SK-N-SH (cell line): ENCODE data around the gene WDCP. TPM values are rescaled to one million over a fixed set of nuclear protein-coding genes. Genes with fewer than 3 reads are reported as not detected.

Source experiments
- CTCF ChIA-PET: fragments of 300-600, 350-600 bp; formaldehyde crosslinking; extraction: SDS; loops from one replicate; lab custom pipeline; 2021; lab: Yijun Ruan, JAX
- POLR2A ChIA-PET: fragments of 350-600 bp; sonication (Branson Sonifier 250); formaldehyde crosslinking; extraction: SDS; loops from one replicate; lab custom pipeline; 2020; ENCODE audit warnings: antibody characterized with exemption, inconsistent platforms; lab: Yijun Ruan, JAX
- DNase-seq: peaks from one replicate; pipeline ENCODE4 v3.0.0; 2012
- H2AFZ ChIP-seq: fragments of 200-600 bp; sonication (generic); 2 replicates; pipeline ENCODE4 v1.8.1; 2016; ENCODE audit warnings: antibody characterized with exemption, mild to moderate bottlenecking, low read depth
- H3F3A ChIP-seq: fragments of 200-600 bp; sonication (generic); replicated peaks from 2 replicates; pipeline ENCODE3; 2016; ENCODE audit warnings: antibody characterized with exemption, mild to moderate bottlenecking; ENCODE audit not compliant: insufficient read depth
- H3K27ac ChIP-seq, 2 experiments: fragments of 200-500 bp in 1 of 2; fragments of 200-600 bp in 1 of 2; sonication (Bioruptor generic) in 1 of 2; sonication (generic), shearing (Covaris generic) in 1 of 2; 2 replicates each; pipeline versions ENCODE4 v1.5.1 to v1.6.1; 2014 to 2016; ENCODE audit warnings: low read depth in 2 of 2, inconsistent platforms in 1 of 2, low read length in 1 of 2, mild to moderate bottlenecking in 1 of 2, mixed read lengths in 1 of 2
- H3K27me3 ChIP-seq: fragments of 200-600 bp; sonication (generic), shearing (Covaris generic); 2 replicates; pipeline ENCODE4 v1.6.1; 2016; ENCODE audit warnings: mixed run types; ENCODE audit not compliant: insufficient read depth
- H3K36me3 ChIP-seq, 2 experiments: fragments of 200-500 bp in 1 of 2; fragments of 200-600 bp in 1 of 2; sonication (Bioruptor generic) in 1 of 2; sonication (generic) in 1 of 2; replicated peaks in 1 of 2; 2 replicates each; pipeline versions ENCODE3 to v1.5.1; 2014 to 2016; ENCODE audit warnings: low read length in 1 of 2, mild to moderate bottlenecking in 1 of 2; ENCODE audit not compliant: insufficient read depth in 2 of 2, control insufficient read depth in 1 of 2
- H3K4me1 ChIP-seq, 2 experiments: fragments of 200-500 bp in 1 of 2; fragments of 200-600 bp in 1 of 2; sonication (Bioruptor generic) in 1 of 2; sonication (generic), shearing (Covaris generic) in 1 of 2; 2 replicates each; pipeline versions ENCODE4 v1.5.1 to v1.6.1; 2014 to 2016; ENCODE audit warnings: low read depth in 1 of 2, low read length in 1 of 2, mixed run types in 1 of 2; ENCODE audit not compliant: insufficient read depth in 2 of 2, control insufficient read depth in 1 of 2
- H3K4me2 ChIP-seq: fragments of 200-600 bp; sonication (generic), shearing (Covaris generic); 2 replicates; pipeline ENCODE4 v1.6.1; 2017; ENCODE audit warnings: mixed run types
- H3K4me3 ChIP-seq, 2 experiments: fragments of 200-500 bp in 1 of 2; fragments of 200-600 bp in 1 of 2; sonication (Bioruptor generic) in 1 of 2; sonication (generic), shearing (Covaris generic) in 1 of 2; 2 replicates each; pipeline versions ENCODE4 v1.5.1 to v1.8.1; 2014 to 2016; ENCODE audit warnings: low read depth in 2 of 2, inconsistent platforms in 1 of 2, low read length in 1 of 2, mild to moderate bottlenecking in 1 of 2, mixed read lengths in 1 of 2, moderate library complexity in 1 of 2
- H3K79me2 ChIP-seq: fragments of 200-600 bp; sonication (generic); 2 replicates; pipeline ENCODE4 v1.8.1; 2017; ENCODE audit warnings: mild to moderate bottlenecking; ENCODE audit not compliant: insufficient read depth
- H3K9ac ChIP-seq: fragments of 200-600 bp; sonication (generic); 2 replicates; pipeline ENCODE4 v1.6.1; 2017; ENCODE audit warnings: mixed run types
- H3K9me2 ChIP-seq: fragments of 200-600 bp; sonication (generic); 2 replicates; pipeline ENCODE4 v1.6.1; 2017; ENCODE audit warnings: mixed run types
- H3K9me3 ChIP-seq: fragments of 200-600 bp; sonication (generic); 2 replicates; pipeline ENCODE4 v1.6.1; 2017; ENCODE audit warnings: mixed run types, mild to moderate bottlenecking, moderate library complexity
- H4K20me1 ChIP-seq: fragments of 200-600 bp; sonication (generic); 2 replicates; pipeline ENCODE4 v1.6.1; 2017; ENCODE audit warnings: mild to moderate bottlenecking, mixed run types; ENCODE audit not compliant: insufficient read depth
- ELF1 ChIP-seq: IDR thresholded peaks from 2 replicates; pipeline ENCODE4 v1.4.0; 2012
- EP300 ChIP-seq, 2 experiments: IDR thresholded peaks; 2 replicates each; pipeline versions ENCODE4 v1.4.0 to v1.6.1; 2012; ENCODE audit warnings: borderline replicate concordance in 1 of 2, low read depth in 1 of 2, low read length in 1 of 2
- EZH2phosphoT487 ChIP-seq: fragments of 200-600 bp; sonication (generic); IDR thresholded peaks from 2 replicates; pipeline ENCODE4 v1.6.1; 2017; ENCODE audit warnings: low read depth, mixed run types, mild to moderate bottlenecking, antibody characterized with exemption, moderate library complexity, borderline replicate concordance
- FOXJ3 ChIP-seq: sonication (generic); formaldehyde crosslinking; IDR thresholded peaks from 2 replicates; pipeline ENCODE4 v1.5.1; 2020; ENCODE audit warnings: mild to moderate bottlenecking, missing genetic modification reagents
- FOXM1 ChIP-seq: IDR thresholded peaks from 2 replicates; pipeline ENCODE4 v1.4.0; 2012; ENCODE audit warnings: low read depth, mild to moderate bottlenecking
- GABPA ChIP-seq: IDR thresholded peaks from 2 replicates; pipeline ENCODE4 v1.4.0; 2012; ENCODE audit warnings: low read depth, mild to moderate bottlenecking
- GATA2 ChIP-seq: sonication (generic); formaldehyde crosslinking; IDR thresholded peaks from 2 replicates; pipeline ENCODE4 v1.5.0; 2020; ENCODE audit warnings: mild to moderate bottlenecking, missing genetic modification reagents
- JUND ChIP-seq: IDR thresholded peaks from 2 replicates; pipeline ENCODE4 v1.4.0; 2012
- MEF2A ChIP-seq: IDR thresholded peaks from 2 replicates; pipeline ENCODE4 v1.4.0; 2012; ENCODE audit warnings: low read depth, borderline replicate concordance
- NFIC ChIP-seq: IDR thresholded peaks from 2 replicates; pipeline ENCODE4 v1.4.0; 2012; ENCODE audit warnings: borderline replicate concordance
- RAD21 ChIP-seq: IDR thresholded peaks from 2 replicates; pipeline ENCODE4 v1.6.1; 2012; ENCODE audit warnings: mild to moderate bottlenecking, low read length
- SIN3A ChIP-seq: IDR thresholded peaks from 2 replicates; pipeline ENCODE4 v1.6.1; 2012; ENCODE audit warnings: low read depth, mild to moderate bottlenecking, low read length, moderate library complexity, borderline replicate concordance
- SMC3 ChIP-seq: IDR thresholded peaks from 2 replicates; pipeline ENCODE4 v1.6.1; 2012; ENCODE audit warnings: low read depth, low read length, improper control_type of control experiment
- TAF1 ChIP-seq: IDR thresholded peaks from 2 replicates; pipeline ENCODE4 v1.6.1; 2012; ENCODE audit warnings: low read depth, mild to moderate bottlenecking, low read length, moderate library complexity, borderline replicate concordance
- TCF12 ChIP-seq: IDR thresholded peaks from 2 replicates; pipeline ENCODE4 v1.4.0; 2012
- TEAD4 ChIP-seq: IDR thresholded peaks from 2 replicates; pipeline ENCODE4 v1.4.0; 2012; ENCODE audit warnings: mild to moderate bottlenecking, borderline replicate concordance; ENCODE audit not compliant: insufficient read depth
- WGBS: methylation state at CpG from one replicate; pipeline ENCODE4 v1.1.6; 2017; ENCODE audit warnings: low lambda C conversion rate; 5-methylcytosine and 5-hydroxymethylcytosine counted together
- polyA plus RNA-seq, 3 experiments: library from polyadenylated mRNA; depleted of rRNA; stranded (reverse); fragments of >200 nt; gene quantifications; 2 replicates each; pipeline ENCODE4 v1.2.3, GENCODE V29; 2012
- TF ChIP-seq, protein P1 (sequence below): IDR thresholded peaks from 2 replicates; pipeline ENCODE4 v1.6.1; 2012; ENCODE audit warnings: mild to moderate bottlenecking, low read depth, low read length, moderate library complexity
- TF ChIP-seq, protein P2 (sequence below): IDR thresholded peaks from 2 replicates; pipeline ENCODE4 v1.4.0; 2012; ENCODE audit warnings: low read depth, borderline replicate concordance
- TF ChIP-seq, protein P3 (sequence below): IDR thresholded peaks from 2 replicates; pipeline ENCODE4; 2012
- TF ChIP-seq, protein P4 (sequence below): fragments of 200-600 bp; sonication (generic); IDR thresholded peaks from 2 replicates; pipeline ENCODE4 v1.6.1; 2017; ENCODE audit warnings: antibody characterized with exemption, mild to moderate bottlenecking, moderate library complexity

Gene WDCP
- polyA plus RNA-seq, 1 of the 3 experiments (the other 2 are of a cell fraction), result 7.1 TPM

DNA sequence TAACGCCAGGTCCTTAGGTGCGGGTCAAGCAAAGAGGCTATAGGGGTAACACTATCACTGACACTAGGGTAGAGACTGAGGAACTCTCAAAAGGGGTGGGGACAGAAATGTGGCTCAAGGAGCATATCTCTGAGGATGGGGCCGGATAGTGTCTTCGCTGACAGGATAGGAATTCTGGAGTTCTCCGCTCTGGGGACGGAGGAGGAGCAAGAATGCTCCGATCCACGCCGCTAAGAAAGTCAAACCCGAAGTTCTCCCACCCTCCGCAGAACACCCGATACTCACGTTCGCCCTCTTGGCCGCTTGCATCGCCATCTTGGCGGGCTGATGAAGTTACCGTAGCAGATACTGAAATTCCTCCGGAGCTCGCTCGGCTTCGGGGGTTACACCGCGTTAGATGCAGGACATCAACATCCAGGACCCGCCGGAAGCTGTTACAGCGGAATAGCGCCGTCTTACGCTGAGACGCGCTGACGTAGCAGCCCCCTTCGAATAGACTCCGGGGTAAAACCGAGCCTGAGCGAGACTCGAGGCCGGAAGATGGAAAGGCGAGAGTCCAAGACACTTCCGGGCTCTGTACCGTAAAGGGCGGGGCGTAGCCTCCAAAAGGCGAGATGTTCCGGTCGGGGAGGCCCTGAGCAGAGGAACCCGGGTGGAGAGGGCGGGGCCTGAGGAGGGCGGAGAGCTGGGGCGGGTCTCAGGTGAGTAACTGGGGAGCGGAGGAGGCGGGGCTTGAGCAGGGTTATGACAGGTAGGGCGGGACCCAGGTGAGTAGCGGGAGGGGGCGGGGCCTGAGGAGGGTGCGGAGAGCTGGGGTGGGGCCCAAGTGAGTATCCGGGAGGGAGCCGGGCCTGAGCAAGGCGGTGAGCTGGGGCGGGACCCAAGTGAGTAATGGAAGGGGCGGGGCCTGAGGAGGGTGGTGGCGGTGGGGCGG lies 29.0 kb upstream of the WDCP start, which contains the start of gene SF3B6 (continued):
- TF ChIP-seq, protein P1, sequence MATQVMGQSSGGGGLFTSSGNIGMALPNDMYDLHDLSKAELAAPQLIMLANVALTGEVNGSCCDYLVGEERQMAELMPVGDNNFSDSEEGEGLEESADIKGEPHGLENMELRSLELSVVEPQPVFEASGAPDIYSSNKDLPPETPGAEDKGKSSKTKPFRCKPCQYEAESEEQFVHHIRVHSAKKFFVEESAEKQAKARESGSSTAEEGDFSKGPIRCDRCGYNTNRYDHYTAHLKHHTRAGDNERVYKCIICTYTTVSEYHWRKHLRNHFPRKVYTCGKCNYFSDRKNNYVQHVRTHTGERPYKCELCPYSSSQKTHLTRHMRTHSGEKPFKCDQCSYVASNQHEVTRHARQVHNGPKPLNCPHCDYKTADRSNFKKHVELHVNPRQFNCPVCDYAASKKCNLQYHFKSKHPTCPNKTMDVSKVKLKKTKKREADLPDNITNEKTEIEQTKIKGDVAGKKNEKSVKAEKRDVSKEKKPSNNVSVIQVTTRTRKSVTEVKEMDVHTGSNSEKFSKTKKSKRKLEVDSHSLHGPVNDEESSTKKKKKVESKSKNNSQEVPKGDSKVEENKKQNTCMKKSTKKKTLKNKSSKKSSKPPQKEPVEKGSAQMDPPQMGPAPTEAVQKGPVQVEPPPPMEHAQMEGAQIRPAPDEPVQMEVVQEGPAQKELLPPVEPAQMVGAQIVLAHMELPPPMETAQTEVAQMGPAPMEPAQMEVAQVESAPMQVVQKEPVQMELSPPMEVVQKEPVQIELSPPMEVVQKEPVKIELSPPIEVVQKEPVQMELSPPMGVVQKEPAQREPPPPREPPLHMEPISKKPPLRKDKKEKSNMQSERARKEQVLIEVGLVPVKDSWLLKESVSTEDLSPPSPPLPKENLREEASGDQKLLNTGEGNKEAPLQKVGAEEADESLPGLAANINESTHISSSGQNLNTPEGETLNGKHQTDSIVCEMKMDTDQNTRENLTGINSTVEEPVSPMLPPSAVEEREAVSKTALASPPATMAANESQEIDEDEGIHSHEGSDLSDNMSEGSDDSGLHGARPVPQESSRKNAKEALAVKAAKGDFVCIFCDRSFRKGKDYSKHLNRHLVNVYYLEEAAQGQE, result 0 out of 2 replicates have a peak, but pooled peaks have one; percentile 41
- TF ChIP-seq JUND (peak; percentile 31; the same call in 1 of the 2 replicates), GABPA (peak; percentile 99), ELF1 (peak; percentile 98), FOXM1 (no peak), GATA2 (CRISPR knock-in tag) (0 out of 2 replicates have a peak, but pooled peaks have one; percentile 34), SMC3 (no peak), SIN3A (peak; percentile 98; the same call in 1 of the 2 replicates), EP300 (IDR thresholded peaks at IDR 0.05; ENCODE audit: borderline replicate concordance in 1 of 2, low read depth in 1 of 2, low read length in 1 of 2) (peak; percentile 63 to 67; a peak in 2 of 4 replicates), MEF2A (peak; percentile 5; the same call in 1 of the 2 replicates)

DNA sequence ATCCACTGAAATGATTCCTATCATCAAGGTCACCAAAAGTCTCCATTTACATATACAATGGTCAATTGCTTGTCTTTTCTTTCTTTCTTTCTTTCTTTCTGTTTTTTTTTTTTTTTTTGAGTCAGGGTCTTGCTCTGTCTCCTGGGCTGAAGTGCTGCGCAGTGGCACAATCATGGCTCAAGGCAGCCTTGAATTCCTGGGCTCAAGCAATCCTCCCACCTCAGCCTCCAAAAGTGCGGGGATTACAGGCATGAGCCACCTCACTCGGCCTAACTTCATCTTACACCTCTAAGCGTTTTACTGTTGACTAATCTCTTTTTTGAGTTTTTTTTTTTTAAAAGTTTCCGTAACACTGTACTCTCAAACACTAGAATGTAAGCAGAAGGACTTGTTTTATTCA lies 28.1 kb upstream of the WDCP start:
- H3K27ac ChIP-seq, result peak overlapping the region in 1 of 2 experiments; percentile 79; a peak in 2 of 4 replicates
- peak overlapping the region; percentile 76 for H3K9ac ChIP-seq
- H3K79me2 ChIP-seq, result peaks cover 57% of the 10 kb centered on the region
- H3K4me3 ChIP-seq, result peak overlapping the region; percentile 82
- peaks cover 7% of the 10 kb centered on the region in 2 experiments; a peak in 2 of 4 replicates for H3K4me1 ChIP-seq
- H3K9me3 ChIP-seq, result no peaks in the 10 kb centered on the region
- ChIA-PET CTCF (interaction anchor here (1.6 to 5.6 kb wide), 2 partner anchors 8 to 149 kb away, joined by 4 to 34 read pairs; partner anchors contain the start of gene ATAD2B), POLR2A (no interaction called here)
- H3K36me3 ChIP-seq, result peaks cover 34 to 44% of the 10 kb centered on the region in 2 experiments
- H3K4me2 ChIP-seq, result peak overlapping the region; percentile 85
- H3K27me3 ChIP-seq, result no peaks in the 10 kb centered on the region
- no peaks in the 10 kb centered on the region for H3K9me2 ChIP-seq
- H3F3A ChIP-seq, result peaks cover 27% of the 10 kb centered on the region
- H2AFZ ChIP-seq, result 0 out of 2 replicates have a peak overlapping the region, but pooled peaks have one; percentile 67
- no peaks in the 10 kb centered on the region for H4K20me1 ChIP-seq
- DNase-seq, result no peak
- 49% methylated on average over 5 of the region's 5 CpGs for WGBS
- TF ChIP-seq, protein P2, sequence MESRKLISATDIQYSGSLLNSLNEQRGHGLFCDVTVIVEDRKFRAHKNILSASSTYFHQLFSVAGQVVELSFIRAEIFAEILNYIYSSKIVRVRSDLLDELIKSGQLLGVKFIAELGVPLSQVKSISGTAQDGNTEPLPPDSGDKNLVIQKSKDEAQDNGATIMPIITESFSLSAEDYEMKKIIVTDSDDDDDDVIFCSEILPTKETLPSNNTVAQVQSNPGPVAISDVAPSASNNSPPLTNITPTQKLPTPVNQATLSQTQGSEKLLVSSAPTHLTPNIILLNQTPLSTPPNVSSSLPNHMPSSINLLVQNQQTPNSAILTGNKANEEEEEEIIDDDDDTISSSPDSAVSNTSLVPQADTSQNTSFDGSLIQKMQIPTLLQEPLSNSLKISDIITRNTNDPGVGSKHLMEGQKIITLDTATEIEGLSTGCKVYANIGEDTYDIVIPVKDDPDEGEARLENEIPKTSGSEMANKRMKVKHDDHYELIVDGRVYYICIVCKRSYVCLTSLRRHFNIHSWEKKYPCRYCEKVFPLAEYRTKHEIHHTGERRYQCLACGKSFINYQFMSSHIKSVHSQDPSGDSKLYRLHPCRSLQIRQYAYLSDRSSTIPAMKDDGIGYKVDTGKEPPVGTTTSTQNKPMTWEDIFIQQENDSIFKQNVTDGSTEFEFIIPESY, result no peak
- TF ChIP-seq TEAD4, result no peak
- no peak for TF ChIP-seq TAF1
- TF ChIP-seq, protein P3, sequence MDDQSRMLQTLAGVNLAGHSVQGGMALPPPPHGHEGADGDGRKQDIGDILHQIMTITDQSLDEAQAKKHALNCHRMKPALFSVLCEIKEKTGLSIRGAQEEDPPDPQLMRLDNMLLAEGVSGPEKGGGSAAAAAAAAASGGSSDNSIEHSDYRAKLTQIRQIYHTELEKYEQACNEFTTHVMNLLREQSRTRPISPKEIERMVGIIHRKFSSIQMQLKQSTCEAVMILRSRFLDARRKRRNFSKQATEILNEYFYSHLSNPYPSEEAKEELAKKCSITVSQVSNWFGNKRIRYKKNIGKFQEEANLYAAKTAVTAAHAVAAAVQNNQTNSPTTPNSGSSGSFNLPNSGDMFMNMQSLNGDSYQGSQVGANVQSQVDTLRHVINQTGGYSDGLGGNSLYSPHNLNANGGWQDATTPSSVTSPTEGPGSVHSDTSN, result no peak
- TF ChIP-seq, protein P4, sequence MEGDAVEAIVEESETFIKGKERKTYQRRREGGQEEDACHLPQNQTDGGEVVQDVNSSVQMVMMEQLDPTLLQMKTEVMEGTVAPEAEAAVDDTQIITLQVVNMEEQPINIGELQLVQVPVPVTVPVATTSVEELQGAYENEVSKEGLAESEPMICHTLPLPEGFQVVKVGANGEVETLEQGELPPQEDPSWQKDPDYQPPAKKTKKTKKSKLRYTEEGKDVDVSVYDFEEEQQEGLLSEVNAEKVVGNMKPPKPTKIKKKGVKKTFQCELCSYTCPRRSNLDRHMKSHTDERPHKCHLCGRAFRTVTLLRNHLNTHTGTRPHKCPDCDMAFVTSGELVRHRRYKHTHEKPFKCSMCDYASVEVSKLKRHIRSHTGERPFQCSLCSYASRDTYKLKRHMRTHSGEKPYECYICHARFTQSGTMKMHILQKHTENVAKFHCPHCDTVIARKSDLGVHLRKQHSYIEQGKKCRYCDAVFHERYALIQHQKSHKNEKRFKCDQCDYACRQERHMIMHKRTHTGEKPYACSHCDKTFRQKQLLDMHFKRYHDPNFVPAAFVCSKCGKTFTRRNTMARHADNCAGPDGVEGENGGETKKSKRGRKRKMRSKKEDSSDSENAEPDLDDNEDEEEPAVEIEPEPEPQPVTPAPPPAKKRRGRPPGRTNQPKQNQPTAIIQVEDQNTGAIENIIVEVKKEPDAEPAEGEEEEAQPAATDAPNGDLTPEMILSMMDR, result no peak
- TF ChIP-seq JUND, result no peak
- no peak for TF ChIP-seq FOXJ3 (CRISPR knock-in tag)
- no peak for TF ChIP-seq NFIC
- TF ChIP-seq SIN3A, result no peak
- TF ChIP-seq TCF12, result no peak
- TF ChIP-seq RAD21, result no peak
- TF ChIP-seq EZH2phosphoT487, result no peak
